Occipital lobe (tissue), 2 donors: ENCODE results near the gene ARL6IP4. TPM values are rescaled to one million over a fixed set of nuclear protein-coding genes. Genes with fewer than 3 reads are reported as not detected.
A peak's percentile ranks its signal among the peaks of the same experiment; 100 is the strongest.

Source experiments
- DNase-seq: peaks from one replicate; lab custom pipeline; 2025; lab: John Stamatoyannopoulos, UW
- total RNA-seq: library from RNA; depleted of rRNA; stranded (reverse); fragments of >200 nt; gene quantifications from one replicate; pipeline ENCODE4 v1.2.3, GENCODE V29; 2014

ARL6IP4 gene
- total RNA-seq, 1 donor from 2014 or later: 26.7 TPM

DNA sequence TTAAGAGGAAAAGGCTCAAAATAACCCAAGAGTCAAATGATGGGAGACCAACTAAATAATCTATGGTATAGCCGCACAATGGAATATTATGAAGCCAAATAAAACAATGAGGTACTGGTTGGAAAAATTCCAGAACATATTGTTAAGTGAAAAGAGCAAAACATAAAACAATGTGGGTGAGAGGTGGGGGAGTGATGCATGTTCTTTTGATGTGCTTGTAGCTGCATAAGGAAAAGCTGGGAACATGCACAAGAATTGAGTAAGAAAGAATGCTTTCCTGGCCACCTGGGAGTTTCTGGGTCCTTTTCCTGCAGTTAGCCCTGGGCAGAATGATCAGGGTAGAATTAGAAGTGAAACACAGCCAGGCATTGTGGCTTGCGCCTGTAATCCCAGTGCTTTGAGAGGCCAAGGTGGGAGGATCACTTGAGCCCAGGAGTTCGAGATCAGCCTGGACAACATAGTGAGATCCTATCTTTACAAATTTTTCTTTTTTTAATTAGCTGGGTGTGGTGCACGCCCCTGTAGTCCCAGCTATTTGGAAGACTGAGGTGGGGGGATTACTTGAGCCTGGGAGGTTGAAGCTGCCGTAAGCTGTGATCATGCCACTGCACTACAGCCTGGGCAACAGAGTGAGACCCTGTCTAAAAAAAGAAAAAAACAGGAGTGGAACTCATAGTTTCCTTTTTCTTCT, 22.1 kb upstream of the ARL6IP4 start:
- no peak for DNase-seq

DNA sequence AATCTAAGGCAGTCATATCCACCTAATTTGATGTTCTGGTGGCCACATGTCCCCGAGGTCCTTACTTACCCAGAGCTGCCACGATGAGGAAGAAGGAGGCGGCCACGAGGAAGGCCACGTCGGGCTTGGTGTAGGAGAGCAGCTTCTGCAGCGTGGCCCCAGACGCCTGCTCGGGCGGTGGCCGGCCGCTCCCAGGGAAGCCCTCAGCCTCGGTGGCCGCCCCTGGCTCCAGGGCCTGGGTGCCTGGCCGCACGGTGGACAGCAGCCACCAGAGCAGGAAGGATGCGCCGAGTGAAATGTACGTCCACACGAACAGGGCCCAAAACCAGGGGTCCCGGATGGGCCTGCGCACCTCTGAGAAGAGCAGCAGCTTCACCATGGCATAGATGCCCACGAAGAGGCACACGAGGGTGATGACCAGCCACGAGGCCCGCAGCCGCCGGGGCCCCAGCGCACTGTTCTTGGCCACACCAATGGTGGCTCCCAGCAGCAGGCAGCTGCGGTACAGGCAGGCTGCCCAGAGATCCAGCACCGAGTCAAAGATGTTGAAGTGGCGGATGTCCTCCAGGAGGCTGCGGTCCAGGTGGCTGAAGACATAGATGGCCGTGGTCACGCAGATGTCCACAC, 20.8 kb upstream of the ARL6IP4 start:
- DNase-seq: no peak

DNA sequence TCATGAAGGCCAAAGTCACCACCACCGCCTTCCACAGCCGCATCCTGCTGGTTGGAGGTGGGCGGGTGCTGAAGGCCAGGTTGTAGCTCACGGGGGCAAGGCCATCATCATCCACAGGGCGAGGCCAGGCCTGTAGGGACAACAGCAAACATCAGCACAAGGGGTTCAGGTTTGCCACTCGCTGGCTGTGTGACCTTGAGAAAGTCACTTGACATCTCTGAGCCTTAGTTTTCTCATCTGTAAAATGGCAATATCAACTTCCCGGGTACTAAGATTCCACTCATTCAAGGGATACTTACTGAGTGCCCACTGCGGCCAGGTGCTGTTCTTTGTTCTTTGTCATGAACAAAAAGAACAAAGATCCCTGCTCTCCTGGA, 20.3 kb upstream of the ARL6IP4 start:
- DNase-seq: no peak

DNA sequence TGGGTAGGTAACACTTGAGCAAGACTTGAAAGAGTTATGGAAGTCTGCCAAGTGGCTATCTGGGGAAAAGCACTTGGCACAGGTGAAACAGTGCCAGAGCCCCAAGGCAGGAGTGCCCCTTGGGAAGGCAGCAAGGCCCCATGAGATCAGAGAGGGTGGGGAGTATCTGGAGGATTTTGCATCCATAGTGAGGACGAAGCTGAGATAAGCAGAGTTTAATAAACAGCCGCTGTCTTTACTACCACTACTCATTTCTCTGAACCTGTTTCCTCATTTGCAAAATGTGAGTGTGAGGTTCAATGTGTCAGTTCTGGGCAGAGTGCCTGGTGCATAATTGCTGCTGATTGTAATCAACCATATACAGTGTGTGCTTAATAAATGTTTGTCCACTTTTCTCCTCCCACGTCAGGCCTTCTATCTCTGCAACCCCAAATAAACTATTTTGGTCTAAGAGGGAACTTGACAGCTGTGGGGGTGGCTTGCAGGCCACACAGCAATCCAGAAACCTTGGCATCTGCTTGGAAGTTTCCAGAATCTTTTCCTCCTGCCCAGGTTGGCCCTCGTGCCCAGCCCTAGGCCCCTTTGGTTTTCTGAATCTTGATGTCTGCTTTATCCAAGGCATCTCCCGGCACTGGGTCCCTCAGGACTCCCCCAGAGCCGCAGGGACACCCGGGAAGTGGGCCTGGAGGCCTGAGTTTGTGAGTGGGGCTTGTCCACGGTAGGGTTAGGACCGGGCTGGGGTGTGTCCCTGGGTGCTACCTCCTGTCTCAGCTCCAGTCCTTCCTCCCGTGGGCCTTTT, 18.8 kb upstream of the ARL6IP4 start:
- DNase-seq: no peak

DNA sequence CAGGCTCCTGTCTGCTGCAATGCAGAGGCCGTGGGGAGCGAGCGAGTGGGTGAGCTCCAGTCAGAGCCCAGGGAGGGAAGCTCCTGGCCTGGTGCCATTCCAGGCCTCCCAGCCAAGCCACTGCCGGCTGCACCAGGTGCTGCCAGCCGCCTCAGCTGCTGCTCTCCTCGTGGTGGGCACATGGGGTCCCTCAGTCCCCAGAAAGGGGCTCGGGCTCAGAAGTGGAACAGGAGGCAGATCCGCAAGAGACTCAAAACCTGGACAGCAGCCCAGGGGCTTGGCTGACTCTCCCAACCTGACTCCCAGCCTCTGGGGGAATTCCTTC, 16.6 kb upstream of the ARL6IP4 start:
- DNase-seq: peak; percentile 60

DNA sequence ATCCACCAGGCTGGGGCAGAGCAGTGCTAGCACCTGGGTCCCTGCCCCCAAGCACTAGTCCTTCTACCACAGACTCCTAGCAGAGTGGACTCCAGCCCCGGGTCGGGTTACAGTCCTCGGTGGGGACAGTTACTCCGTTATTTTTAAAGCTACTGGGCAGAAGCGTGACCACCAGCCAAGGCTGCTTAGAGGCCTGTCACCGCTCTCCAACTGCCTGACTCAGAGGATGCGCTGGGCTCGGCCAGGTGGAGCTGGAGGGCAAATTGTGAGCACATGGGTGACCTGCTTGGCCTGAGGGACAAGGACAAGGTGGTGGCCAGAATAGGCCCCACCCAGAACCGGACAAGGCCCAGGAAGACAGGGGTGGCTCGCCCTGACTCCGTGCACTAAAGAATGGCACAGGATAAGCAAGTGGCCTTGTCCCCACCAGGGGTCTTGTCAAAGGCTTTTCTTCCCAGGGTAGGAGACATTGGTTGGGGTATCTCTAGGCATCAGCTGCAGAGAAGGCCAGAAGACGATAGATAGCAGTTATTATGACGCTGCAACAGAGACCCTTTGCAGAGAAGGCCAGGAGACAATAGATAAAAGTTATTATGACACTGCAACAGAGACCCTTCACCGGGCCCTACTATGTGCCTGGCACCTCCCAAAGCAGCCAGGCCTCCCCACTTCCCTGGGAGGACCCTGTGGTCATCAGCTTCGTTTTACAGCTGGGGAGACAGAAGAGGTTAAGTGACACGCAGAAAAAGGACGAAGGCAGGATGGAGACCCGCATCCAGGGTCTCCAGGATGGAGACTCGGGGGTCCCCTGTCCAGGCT, 15.8 kb upstream of the ARL6IP4 start:
- no peak for DNase-seq

DNA sequence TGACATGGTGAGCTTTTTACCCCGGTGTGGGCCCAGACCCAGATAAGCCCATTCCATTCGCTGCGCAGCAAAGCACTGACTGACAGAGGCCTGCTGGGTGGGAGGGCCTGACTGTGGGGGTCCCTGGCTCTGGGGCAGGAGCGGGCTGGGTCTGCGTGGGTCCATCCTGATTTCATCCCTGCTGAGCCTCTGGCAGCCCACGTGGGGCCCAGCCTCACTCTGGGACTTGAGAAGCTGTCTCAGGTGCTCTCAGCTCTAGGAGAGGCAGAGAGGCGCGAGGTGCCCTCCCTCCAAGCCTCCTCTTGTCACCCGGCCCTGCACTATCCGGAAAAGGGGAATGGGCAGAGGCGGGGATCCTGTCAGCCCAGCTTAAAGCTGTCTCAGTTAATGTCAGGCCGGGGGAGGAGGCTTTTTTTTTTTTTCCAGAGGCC, 15.1 kb upstream of the ARL6IP4 start:
- DNase-seq: no peak

DNA sequence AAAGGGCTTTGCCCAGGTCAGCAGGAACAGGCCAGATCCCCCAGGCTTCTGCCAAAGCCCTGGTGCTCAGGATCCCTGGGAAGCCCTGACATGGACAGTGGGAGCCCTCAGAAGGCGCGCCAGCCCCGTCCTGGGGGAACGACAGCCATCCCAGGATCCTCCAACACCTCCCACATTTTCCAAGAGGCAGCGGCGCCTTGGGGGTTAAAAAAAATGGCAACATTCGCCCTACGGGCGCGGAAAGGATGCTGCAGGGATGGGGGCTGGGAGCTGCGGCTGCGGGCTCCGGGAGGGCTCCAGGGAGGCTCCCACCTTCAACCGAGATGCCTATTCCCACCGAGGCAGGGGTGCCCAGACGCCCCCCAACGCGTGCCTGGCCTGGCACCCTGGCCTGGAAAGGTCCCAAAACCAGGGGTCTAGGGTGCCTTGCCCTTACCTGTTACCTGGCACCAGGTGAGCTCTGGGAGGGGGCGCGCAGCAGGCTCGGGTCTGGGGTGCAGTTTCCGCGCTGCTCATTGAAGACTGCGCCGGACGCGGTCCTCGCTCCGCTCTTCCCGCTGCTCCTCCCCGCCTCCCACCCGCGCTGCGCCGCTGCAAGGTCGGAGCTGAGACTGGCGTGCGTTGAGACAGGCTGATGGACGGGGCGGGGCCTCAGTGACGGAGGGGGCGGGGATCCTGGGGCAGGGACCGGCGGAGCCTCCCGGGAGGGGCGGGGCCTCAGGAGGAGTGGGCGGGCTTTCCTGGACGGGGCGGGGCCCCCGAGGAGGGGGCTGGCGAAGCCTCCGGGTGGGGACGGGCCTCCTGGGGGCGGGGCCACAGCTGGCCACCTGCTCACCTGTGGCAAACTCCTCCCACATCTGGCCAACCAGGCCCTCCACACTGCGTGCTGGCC, 14.4 kb upstream of the ARL6IP4 start, which contains the start of gene ABCB9:
Gene ABCB9 (minus strand): TSS at position 613 of the 892 bp plus-strand sequence. CDS start 6,228 bp downstream, outside the sequence.
- DNase-seq: peak; percentile 95

DNA sequence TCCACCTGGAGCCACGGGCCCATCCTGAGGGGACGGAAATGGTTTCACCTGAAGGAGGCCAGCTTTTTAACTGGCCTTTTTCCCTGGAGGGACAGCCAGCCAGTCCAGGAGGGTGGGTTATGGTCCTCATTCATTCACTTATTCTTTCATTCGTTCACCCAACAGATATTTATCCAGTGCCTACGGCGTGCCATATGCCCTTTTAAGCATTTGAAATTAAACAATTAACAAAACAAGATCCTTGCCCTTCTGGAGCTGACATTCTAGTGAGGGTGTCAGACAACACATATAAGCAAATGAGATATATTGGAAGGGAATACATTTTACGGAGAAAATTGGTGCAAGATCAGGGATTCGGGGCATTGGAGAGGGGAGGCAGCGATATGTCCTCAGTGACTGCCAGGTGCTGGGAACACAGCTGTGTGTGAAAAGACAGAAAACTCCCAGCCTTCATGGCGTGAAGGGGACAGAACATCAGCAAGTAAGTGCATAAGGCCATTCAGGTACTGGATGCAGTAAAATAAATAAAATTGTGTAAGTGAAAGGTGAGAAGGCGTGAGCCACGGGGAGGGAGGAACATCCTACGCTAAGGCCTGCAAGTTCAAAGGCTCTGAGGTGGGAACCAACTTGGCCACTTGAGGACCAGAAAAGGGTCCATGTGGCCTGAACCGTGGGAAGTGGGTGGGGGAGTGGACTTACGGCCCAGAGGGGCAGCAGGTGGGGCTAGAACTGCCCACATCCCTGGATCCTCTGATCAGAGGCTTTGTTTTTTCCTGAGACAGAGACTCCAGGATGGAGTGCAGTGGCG, 13.5 kb upstream of the ARL6IP4 start:
- DNase-seq: no peak

DNA sequence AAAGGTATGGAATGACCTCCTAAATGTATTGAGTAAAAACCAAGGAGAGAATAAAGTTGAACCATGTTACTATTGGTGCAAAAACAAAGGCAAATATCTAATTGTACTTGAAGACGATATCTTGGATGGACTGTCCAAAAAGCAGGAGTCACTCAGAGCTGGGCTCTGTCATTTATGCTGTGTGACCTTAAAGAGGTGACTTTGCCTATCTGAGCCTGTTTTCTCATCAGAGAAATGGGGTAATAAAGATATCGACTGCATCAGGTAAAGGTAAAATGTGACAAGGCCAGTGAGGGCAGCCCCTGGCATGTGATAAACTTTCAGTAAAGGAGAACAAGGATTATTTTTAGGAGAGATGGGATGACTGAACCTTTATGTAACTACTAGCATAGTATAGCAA, 12.4 kb upstream of the ARL6IP4 start:
- DNase-seq: no peak

DNA sequence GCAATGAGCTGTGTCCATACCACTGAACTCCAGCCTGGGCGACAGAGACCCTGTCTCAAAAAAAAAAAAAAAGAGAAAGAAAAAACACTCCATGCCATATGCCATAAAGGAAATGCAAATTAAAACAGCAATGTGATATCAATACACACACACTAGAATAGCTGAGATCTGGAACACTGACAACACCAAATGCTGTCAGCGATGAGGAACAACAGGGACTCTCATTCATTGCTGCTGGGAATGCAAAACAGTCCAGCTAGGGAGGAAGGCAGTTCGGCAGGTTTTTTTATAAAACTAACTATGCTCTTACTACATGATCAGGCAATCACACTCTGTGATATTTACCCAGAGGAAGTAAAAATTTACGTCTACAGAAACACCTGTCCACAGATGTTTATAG, 10.8 kb upstream of the ARL6IP4 start:
- no peak for DNase-seq

DNA sequence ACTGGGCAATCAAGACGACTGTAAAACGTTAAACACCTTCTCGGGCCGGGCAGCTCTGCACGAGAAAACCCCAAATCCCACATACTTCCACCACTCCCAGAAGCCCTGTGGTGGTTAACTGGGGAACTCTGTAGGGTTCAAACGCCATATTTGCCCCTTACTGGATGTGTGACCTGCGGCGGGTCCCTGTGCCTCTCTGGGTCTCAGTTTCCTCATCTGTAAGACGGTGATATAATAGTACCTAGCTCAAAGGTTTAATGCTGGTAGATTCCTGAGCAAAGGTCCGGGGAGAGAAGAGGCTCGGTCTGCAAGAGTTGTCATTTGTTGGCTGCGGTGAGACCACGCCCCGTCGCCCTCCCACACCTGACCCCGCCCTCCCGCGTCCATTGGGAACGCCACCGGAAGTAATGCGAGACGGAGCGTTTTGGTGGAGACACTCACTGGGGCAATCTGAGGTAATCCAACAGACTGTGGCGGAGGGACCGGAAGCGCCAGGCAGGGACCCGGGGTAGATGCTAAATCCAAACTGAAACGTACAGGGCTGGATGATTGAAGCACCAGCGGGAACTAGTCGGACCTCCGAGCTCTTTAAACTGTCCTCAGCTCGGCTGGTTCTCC, 6.1 kb upstream of the ARL6IP4 start:
- DNase-seq: peak; percentile 98

DNA sequence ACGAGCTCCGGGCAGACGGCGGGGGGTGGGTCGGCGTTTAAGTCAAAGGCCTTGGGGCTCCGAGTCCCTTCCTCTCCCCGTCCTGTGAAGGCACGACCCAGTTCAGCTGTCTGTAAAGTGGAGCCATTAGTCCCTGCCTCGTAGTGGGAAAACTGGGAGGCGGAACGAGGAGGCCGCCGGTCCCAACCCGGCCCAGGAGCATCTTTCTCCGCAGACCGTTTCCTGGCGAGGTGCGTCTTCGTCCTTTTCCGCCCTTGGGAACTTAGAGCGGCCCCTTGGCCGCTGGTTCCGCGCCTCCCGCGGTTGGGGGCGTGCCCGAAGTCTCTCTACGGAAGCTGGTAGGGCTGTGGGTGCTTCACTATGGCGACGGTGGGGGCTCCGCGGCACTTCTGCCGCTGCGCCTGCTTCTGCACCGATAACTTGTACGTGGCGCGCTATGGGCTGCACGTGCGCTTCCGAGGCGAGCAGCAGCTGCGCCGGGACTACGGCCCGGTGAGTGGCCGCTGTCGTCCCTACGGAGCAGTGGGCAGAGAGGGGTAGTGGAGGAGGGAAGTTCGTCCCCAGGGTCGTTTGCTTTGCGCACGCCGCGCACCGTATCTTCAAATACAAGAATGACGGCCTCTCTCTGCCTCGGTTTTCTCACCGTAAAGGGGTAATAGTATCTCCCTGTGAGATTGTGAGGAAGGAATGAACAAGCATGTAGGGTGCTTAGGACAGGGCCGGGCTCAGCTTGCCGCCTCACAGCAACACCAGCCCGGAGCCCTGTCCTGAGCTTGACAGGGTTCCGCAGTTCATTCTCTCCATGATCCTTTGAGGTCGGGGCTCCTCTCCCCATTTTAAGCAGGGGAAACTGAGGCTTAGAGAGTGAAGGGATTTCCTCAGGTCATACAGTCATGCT, 5.3 kb upstream of the ARL6IP4 start, which contains the start of gene OGFOD2:
Gene OGFOD2 (plus strand): TSS at position 353 of the 898 bp plus-strand sequence. CDS start 8 bp downstream, at position 361.
- DNase-seq: peak; percentile 87

DNA sequence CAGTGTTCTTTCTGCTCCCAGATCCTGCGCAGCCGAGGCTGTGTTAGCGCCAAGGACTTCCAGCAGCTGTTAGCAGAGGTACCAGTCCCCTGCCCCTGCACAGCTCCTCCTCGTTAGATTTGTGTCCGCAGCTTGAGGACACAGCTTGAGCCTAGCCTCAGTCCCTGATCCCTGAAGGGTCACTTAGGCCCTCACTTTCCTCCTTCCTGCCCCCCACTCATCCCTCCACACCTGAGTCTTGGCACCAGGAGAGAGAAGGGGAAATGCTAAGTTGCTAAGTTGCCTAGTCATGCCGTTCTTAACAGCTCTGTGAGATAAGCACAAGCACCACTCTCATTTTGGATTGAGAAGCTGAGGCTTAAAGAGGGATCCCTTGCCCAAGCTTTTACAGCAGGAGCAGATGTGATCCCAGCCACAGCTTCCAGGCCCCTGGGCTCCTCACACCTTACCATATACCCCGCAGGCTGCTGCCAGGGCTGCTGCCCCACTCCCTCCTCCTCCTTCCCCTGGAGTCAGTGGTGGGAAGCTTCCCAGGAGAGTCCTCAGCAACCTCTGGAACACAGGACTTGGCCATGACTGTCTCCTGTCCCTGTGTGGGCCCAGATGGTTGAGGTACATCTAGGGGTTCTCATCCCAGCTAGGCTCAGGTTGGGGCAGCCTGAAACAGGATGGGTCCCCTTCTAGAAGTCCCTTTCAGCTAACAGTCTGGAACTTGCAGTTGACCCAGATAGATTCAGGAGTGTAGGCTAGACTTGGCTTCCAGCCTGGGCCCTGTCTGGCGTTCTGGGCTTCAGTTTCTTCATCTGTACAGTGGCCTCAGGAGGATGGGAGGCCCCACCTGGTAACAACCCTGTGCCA, 4.5 kb upstream of the ARL6IP4 start:
- DNase-seq: no peak

DNA sequence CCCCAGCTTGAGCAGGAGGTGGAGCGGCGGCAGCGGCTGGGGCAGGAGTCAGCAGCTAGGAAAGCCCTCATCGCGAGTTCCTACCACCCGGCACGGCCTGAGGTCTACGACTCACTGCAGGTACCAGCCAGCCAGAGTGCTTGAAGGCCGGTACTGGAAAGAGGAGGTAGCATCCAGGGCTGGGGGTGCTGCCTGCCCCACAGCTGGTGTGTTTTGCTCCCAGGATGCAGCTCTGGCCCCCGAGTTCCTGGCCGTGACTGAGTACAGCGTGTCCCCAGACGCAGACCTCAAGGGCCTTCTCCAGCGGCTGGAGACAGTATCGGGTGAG, 3.9 kb upstream of the ARL6IP4 start:
- DNase-seq: no peak

DNA sequence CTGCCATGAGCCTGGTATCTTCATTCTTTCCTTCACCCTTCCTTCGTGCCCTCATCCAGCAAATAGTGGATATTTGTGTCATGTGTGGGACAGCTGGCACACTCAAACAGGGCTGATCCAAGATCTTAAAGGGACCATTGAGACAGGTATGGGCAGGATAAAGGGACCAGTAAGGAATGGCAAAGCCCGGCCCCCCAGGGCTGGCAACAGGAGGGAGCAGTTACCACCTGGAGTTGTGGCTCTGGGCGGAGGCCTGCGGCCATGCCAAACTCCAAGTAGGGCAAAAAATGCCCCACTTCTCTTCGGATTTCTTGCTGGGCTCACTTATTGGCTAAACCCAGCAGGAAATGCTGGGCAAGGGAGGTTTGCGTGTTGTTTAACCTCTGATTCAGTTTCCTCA, 3.3 kb upstream of the ARL6IP4 start:
- DNase-seq: no peak

DNA sequence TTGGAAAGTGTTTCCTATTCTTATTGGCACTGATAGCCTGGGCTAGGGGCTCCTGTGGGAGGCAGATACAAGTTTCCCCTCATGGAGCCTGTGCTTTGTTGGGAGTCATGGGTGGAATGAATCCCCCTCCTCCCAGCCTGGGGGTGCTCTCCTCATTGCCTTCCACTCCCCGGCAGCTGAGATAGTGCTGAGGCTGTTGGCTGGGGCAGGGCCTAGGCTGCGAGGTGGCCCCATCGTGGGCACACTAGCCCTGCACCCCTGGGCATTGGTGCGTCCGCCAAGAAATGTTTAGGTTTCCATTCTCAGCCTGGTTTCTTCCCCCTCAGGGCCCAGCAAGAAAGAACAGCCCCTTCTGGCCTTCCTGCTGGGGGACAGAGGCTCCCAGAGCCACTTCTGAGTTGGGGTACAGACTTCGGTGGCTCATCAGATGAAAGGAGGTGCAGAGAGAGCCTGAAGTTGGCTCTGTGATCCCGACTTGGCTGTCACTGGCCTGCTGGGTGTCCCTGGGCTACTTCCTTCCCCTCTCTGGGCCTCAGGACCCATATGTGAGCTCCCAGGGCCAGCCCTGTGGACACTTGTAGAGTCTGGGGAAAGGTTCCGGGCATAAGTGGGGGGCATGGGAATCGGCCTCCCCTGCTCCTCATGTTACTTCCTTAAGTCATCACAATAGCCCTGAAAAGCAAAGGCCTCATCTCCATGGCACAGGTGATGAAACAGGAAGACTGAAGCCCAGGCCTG, 2.7 kb upstream of the ARL6IP4 start:
- no peak for DNase-seq
